OCI-LY3 (cell line): Measurements from ENCODE around the gene UBAC2.

ENCODE experiments used
- H2AFZ ChIP-seq: fragments of 200-600, 300-600 bp; shearing (Covaris generic); 2 replicates; pipeline ENCODE4 v1.6.0; 2014; ENCODE audit warnings: antibody characterized with exemption, low read depth, low read length
- H3K27ac ChIP-seq: fragments of 200-600, 300-600 bp; sonication (generic); 2 replicates; pipeline ENCODE4 v1.5.1; 2014; ENCODE audit warnings: mild to moderate bottlenecking, low read length, moderate library complexity, mixed read lengths
- H3K27me3 ChIP-seq: fragments of 200-600, 300-600 bp; sonication (generic); 2 replicates; pipeline ENCODE4 v1.6.1; 2014; ENCODE audit warnings: low read depth, low read length, mixed read lengths
- H3K36me3 ChIP-seq: fragments of 200-600, 300-600 bp; sonication (generic); replicated peaks from 2 replicates; pipeline ENCODE3; 2014; ENCODE audit warnings: low read depth, low read length, mixed read lengths
- H3K4me1 ChIP-seq: fragments of 300-600, 200-600 bp; sonication (generic); 2 replicates; pipeline ENCODE4 v1.6.1; 2014; ENCODE audit warnings: low read length, mixed read lengths
- H3K4me2 ChIP-seq: fragments of 200-600, 300-600 bp; sonication (generic); 2 replicates; pipeline ENCODE4 v1.6.1; 2014; ENCODE audit warnings: low read length, mixed read lengths
- H3K4me3 ChIP-seq: fragments of 300-600, 200-600 bp; sonication (generic); 2 replicates; pipeline ENCODE4 v1.5.1; 2014; ENCODE audit warnings: antibody characterized with exemption, mild to moderate bottlenecking, low read length, moderate library complexity
- H3K79me2 ChIP-seq: fragments of 300-600, 200-600 bp; shearing (Covaris generic); 2 replicates; pipeline ENCODE4 v1.6.1; 2014; ENCODE audit warnings: mild to moderate bottlenecking, low read length, mixed read lengths
- H3K9ac ChIP-seq: fragments of 300-600, 200-600 bp; shearing (Covaris generic); 2 replicates; pipeline ENCODE4 v1.6.0; 2014; ENCODE audit warnings: mild to moderate bottlenecking, low read length, moderate library complexity
- H3K9me3 ChIP-seq: fragments of 200-600, 300-600 bp; shearing (Covaris generic); 2 replicates; pipeline ENCODE4 v1.6.1; 2014; ENCODE audit warnings: low read length, mixed read lengths; ENCODE audit not compliant: insufficient read depth
- H4K20me1 ChIP-seq: fragments of 200-600, 300-600 bp; sonication (generic); 2 replicates; pipeline ENCODE4 v1.6.1; 2016; ENCODE audit warnings: low read length, mixed read lengths; ENCODE audit not compliant: insufficient read depth
- CTCF ChIP-seq: fragments of 200-600, 300-600 bp; sonication (generic); IDR thresholded peaks from 2 replicates; pipeline ENCODE4 v1.5.1; 2014; ENCODE audit warnings: antibody characterized with exemption, low read length, low read depth
- EZH2phosphoT487 ChIP-seq: fragments of 200-600 bp; shearing (Covaris generic); IDR thresholded peaks from 2 replicates; pipeline ENCODE4 v1.6.1; 2018; ENCODE audit warnings: antibody characterized with exemption, mixed run types, low read depth

Gene UBAC2

DNA sequence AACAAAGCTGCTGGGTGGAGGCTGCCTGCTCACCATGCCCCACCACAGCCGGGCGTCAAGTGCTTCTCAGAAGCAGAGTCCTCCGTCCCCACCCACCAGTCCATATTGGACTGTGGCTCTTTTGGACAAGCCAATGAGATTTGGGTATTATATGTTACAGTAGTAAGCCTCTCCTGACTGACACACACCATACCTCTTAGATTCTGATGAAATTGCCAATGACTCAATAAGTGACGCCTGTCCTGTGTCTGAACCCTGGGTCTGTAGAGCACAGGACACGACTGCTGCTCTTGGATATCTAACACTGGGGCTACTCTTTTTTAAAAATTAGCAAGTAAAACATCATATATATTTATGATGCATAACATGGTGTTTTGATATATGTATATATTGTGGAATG, 44.8 kb upstream of the UBAC2 start:
- Histone ChIP-seq H3K27me3 (peaks cover 20% of the 10 kb centered on the region), H3K4me2 (no peak overlapping the region), H3K4me1 (no peaks in the 10 kb centered on the region), H4K20me1 (no peaks in the 10 kb centered on the region), H3K27ac (no peak overlapping the region), H3K79me2 (no peaks in the 10 kb centered on the region), H3K9me3 (no peaks in the 10 kb centered on the region), H3K4me3 (no peak overlapping the region), H3K36me3 (no peaks in the 10 kb centered on the region), H2AFZ (no peak overlapping the region), H3K9ac (no peak overlapping the region)
- TF ChIP-seq CTCF, result no peak
- no peak for TF ChIP-seq EZH2phosphoT487

DNA sequence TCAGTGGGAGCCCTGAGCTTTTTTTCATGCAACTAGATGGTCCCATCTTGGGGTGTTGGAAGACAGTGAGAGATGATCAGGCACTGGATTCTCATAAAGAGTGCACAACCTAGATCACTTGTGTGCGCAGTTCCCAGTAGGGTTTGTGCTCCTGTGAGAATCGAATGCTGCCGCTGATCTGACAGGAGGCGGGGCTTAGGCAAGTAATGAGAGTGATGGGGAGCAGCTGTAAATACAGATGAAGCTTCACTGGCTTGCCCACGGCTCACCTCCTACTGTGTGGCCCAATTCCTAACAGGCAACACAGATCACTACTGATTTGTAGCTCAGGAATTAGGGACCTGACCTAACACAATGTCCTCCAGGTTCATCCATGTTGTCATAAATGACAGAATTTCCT, 43.6 kb upstream of the UBAC2 start:
- Histone ChIP-seq H3K9ac (no peak overlapping the region), H3K36me3 (no peaks in the 10 kb centered on the region), H3K4me3 (no peak overlapping the region), H3K27ac (no peak overlapping the region), H3K4me2 (no peak overlapping the region), H2AFZ (no peak overlapping the region), H4K20me1 (no peaks in the 10 kb centered on the region), H3K4me1 (no peaks in the 10 kb centered on the region), H3K79me2 (no peaks in the 10 kb centered on the region), H3K9me3 (no peaks in the 10 kb centered on the region), H3K27me3 (peaks cover 20% of the 10 kb centered on the region)
- TF ChIP-seq EZH2phosphoT487, result no peak
- no peak for TF ChIP-seq CTCF

DNA sequence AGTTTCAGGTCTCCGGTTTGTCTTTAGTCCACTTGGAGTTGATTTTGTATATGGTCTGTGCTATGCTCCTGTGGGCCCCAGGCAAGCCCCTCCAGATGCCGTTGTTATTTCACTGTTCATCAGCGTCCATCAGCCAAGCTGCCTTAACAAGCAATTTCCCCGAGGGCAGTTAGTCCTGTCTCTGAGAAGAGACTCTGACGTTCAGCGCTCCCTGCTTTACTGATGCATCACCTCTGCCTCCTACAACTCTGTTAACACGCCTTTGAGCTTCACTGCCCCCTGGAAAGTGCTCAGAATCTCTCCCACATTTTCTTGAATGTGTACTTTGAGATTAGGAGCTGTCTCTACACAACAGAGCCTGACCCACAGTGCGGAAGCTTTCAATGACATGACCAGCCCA, 41.8 kb upstream of the UBAC2 start:
- Histone ChIP-seq H3K9ac (no peak overlapping the region), H3K4me2 (no peak overlapping the region), H3K36me3 (no peaks in the 10 kb centered on the region), H3K79me2 (no peaks in the 10 kb centered on the region), H3K27ac (no peak overlapping the region), H3K9me3 (no peaks in the 10 kb centered on the region), H4K20me1 (no peaks in the 10 kb centered on the region), H3K27me3 (peaks cover 20% of the 10 kb centered on the region), H2AFZ (no peak overlapping the region), H3K4me3 (no peak overlapping the region), H3K4me1 (no peaks in the 10 kb centered on the region)
- TF ChIP-seq EZH2phosphoT487, result no peak
- TF ChIP-seq CTCF, result no peak

DNA sequence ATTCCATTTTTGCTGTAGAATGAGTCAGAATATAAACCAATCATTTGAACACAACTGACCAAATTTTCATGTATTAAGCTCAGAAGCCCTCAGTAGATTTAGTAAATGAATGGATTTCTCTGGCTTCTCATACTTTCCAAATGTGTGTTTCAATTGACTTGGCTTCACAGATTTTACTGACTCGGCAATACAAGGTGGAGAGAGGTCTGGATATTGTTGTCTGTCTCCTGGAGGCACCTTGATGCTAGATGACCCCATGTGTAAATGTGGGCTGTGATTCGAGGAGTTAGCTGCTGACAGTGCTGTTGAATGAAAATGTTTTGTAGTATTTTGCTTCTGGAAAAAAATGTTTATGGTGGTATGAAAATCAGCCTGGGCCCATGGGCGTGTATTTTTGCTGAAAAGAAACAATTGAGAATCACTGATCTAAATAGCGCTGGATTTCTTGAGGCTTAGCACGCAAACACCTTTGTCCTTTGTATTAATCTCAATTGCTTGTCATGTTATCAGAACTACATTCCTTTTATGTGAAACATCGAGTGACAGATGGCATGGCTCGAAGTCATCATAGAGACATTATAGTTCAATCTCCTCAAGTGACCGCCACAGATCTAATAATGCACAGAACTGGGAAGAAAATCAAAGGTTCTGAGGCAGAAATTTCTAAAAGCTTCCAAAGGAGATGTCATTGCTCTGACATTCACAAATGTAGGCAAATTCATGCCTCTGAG, 41.2 kb upstream of the UBAC2 start:
- no peak for TF ChIP-seq EZH2phosphoT487
- no peak for TF ChIP-seq CTCF
- Histone ChIP-seq H4K20me1 (no peaks in the 10 kb centered on the region), H2AFZ (no peak overlapping the region), H3K27ac (no peak overlapping the region), H3K4me3 (no peak overlapping the region), H3K27me3 (peaks cover 20% of the 10 kb centered on the region), H3K36me3 (no peaks in the 10 kb centered on the region), H3K79me2 (no peaks in the 10 kb centered on the region), H3K4me1 (no peaks in the 10 kb centered on the region), H3K4me2 (no peak overlapping the region), H3K9ac (no peak overlapping the region), H3K9me3 (no peaks in the 10 kb centered on the region)
